Duodenal mucosa (tissue), 2 donors: ENCODE data around the gene MPPED1.

Experiments
- H3K27ac ChIP-seq: one replicate; pipeline ENCODE4 v1.7.0; 2013; ENCODE audit warnings: low read depth, low read length
- H3K27me3 ChIP-seq, 2 donors: one replicate each; pipeline ENCODE4 v1.7.0; 2013; ENCODE audit warnings: low read length in 2 of 2, control low read depth in 1 of 2; ENCODE audit not compliant: insufficient read depth in 2 of 2, control insufficient read depth in 1 of 2
- H3K36me3 ChIP-seq, 2 donors: one replicate each; pipeline ENCODE4 v1.7.0; 2013; ENCODE audit warnings: low read length in 2 of 2, control low read depth in 1 of 2; ENCODE audit not compliant: insufficient read depth in 2 of 2, control insufficient read depth in 1 of 2
- H3K4me1 ChIP-seq, 2 donors: one replicate each; pipeline ENCODE4 v1.7.0; 2013; ENCODE audit warnings: low read length in 2 of 2, control low read depth in 1 of 2; ENCODE audit not compliant: insufficient read depth in 2 of 2, control insufficient read depth in 1 of 2
- H3K4me3 ChIP-seq, 2 donors: one replicate each; pipeline ENCODE4 v1.7.0; 2013; ENCODE audit warnings: low read length in 2 of 2, low read depth in 1 of 2
- H3K9ac ChIP-seq, 2 donors: one replicate each; pipeline ENCODE4 v1.7.0; 2013; ENCODE audit warnings: low read length in 2 of 2, low read depth in 1 of 2
- H3K9me3 ChIP-seq, 2 donors: one replicate each; pipeline ENCODE4 v1.7.0; 2013; ENCODE audit warnings: low read length in 2 of 2, control low read depth in 1 of 2; ENCODE audit not compliant: control insufficient read depth in 1 of 2

Gene MPPED1

GRCh38 chr22:43447380-43447779 is 35.6 kb downstream of the MPPED1 start:
- H3K36me3 ChIP-seq: no peaks in the 10 kb centered on the region
- H3K4me3 ChIP-seq: no peak overlapping the region
- no peaks in the 10 kb centered on the region for H3K27me3 ChIP-seq
- no peaks in the 10 kb centered on the region for H3K9me3 ChIP-seq
- H3K4me1 ChIP-seq: no peaks in the 10 kb centered on the region
- no peak overlapping the region for H3K27ac ChIP-seq
- H3K9ac ChIP-seq: no peak overlapping the region

GRCh38 chr22:43448048-43448447 is 36.2 kb downstream of the MPPED1 start:
- H3K27me3 ChIP-seq: no peaks in the 10 kb centered on the region
- H3K27ac ChIP-seq: no peak overlapping the region
- no peak overlapping the region for H3K9ac ChIP-seq
- no peak overlapping the region for H3K4me3 ChIP-seq
- no peaks in the 10 kb centered on the region for H3K9me3 ChIP-seq
- no peaks in the 10 kb centered on the region for H3K36me3 ChIP-seq
- H3K4me1 ChIP-seq: no peaks in the 10 kb centered on the region

- H3K4me1 ChIP-seq: no peaks in the 10 kb centered on the region
- no peaks in the 10 kb centered on the region for H3K9me3 ChIP-seq
- no peaks in the 10 kb centered on the region for H3K27me3 ChIP-seq
- H3K27ac ChIP-seq: no peak overlapping the region
- H3K9ac ChIP-seq: no peak overlapping the region
- no peaks in the 10 kb centered on the region for H3K36me3 ChIP-seq
- no peak overlapping the region for H3K4me3 ChIP-seq
Measured at GRCh38 chr22:43449205-43449830, 37.5 kb downstream of the MPPED1 start.

GRCh38 chr22:43449831-43450225 is 38.0 kb downstream of the MPPED1 start:
- no peak overlapping the region for H3K9ac ChIP-seq
- H3K4me1 ChIP-seq: no peaks in the 10 kb centered on the region
- no peaks in the 10 kb centered on the region for H3K27me3 ChIP-seq
- H3K4me3 ChIP-seq: no peak overlapping the region
- H3K36me3 ChIP-seq: no peaks in the 10 kb centered on the region
- no peak overlapping the region for H3K27ac ChIP-seq
- no peaks in the 10 kb centered on the region for H3K9me3 ChIP-seq

GRCh38 chr22:43451371-43452050 is 39.7 kb downstream of the MPPED1 start:
- Histone ChIP-seq H3K36me3 (no peaks in the 10 kb centered on the region), H3K27me3 (no peaks in the 10 kb centered on the region), H3K4me3 (no peak overlapping the region), H3K9ac (no peak overlapping the region), H3K27ac (no peak overlapping the region), H3K4me1 (no peaks in the 10 kb centered on the region), H3K9me3 (no peaks in the 10 kb centered on the region)

GRCh38 chr22:43455846-43456245 is 44.0 kb downstream of the MPPED1 start:
- H3K27me3 ChIP-seq: no peaks in the 10 kb centered on the region
- no peaks in the 10 kb centered on the region for H3K9me3 ChIP-seq
- H3K9ac ChIP-seq: no peak overlapping the region
- no peak overlapping the region for H3K27ac ChIP-seq
- H3K4me1 ChIP-seq: no peaks in the 10 kb centered on the region
- no peak overlapping the region for H3K4me3 ChIP-seq
- no peaks in the 10 kb centered on the region for H3K36me3 ChIP-seq

- no peak overlapping the region for H3K4me3 ChIP-seq
- no peaks in the 10 kb centered on the region for H3K9me3 ChIP-seq
- no peak overlapping the region for H3K9ac ChIP-seq
- H3K27ac ChIP-seq: no peak overlapping the region
- no peaks in the 10 kb centered on the region for H3K36me3 ChIP-seq
- no peaks in the 10 kb centered on the region for H3K4me1 ChIP-seq
- H3K27me3 ChIP-seq: no peaks in the 10 kb centered on the region
Measured at GRCh38 chr22:43457002-43457401, 45.2 kb downstream of the MPPED1 start.

- no peaks in the 10 kb centered on the region for H3K36me3 ChIP-seq
- H3K4me1 ChIP-seq: no peaks in the 10 kb centered on the region
- no peak overlapping the region for H3K27ac ChIP-seq
- no peaks in the 10 kb centered on the region for H3K9me3 ChIP-seq
- no peaks in the 10 kb centered on the region for H3K27me3 ChIP-seq
- H3K9ac ChIP-seq: no peak overlapping the region
- H3K4me3 ChIP-seq: no peak overlapping the region
Measured at GRCh38 chr22:43462701-43463100, 50.9 kb downstream of the MPPED1 start.

GRCh38 chr22:43464809-43465208 is 53.0 kb downstream of the MPPED1 start:
- H3K9ac ChIP-seq: no peak overlapping the region
- no peaks in the 10 kb centered on the region for H3K4me1 ChIP-seq
- no peaks in the 10 kb centered on the region for H3K9me3 ChIP-seq
- no peak overlapping the region for H3K4me3 ChIP-seq
- no peak overlapping the region for H3K27ac ChIP-seq
- no peaks in the 10 kb centered on the region for H3K27me3 ChIP-seq
- no peaks in the 10 kb centered on the region for H3K36me3 ChIP-seq

GRCh38 chr22:43465291-43466015 is 53.6 kb downstream of the MPPED1 start:
- no peak overlapping the region for H3K4me3 ChIP-seq
- H3K36me3 ChIP-seq: no peaks in the 10 kb centered on the region
- no peaks in the 10 kb centered on the region for H3K9me3 ChIP-seq
- H3K27ac ChIP-seq: no peak overlapping the region
- no peaks in the 10 kb centered on the region for H3K4me1 ChIP-seq
- no peak overlapping the region for H3K9ac ChIP-seq
- H3K27me3 ChIP-seq: no peaks in the 10 kb centered on the region
